ENCODE results near the gene TMEM69.
"Not testable (repeated sequence)": the region's sequence is repeated elsewhere in the genome, so short reads cannot be mapped to it uniquely, and the experiment has no call there.

The TMEM69 gene

GRCh38 chr1:45678489-45678888 lies 9.5 kb upstream of the TMEM69 start:
- Histone ChIP-seq H3K27ac (ENCODE audit: low read depth, low read length) (peak overlapping the region; percentile 41; the same call in 1 of the 2 replicates), H3K27me3 (ENCODE audit: insufficient read depth, low read length) (no peaks in the 10 kb centered on the region), H3K36me3 (ENCODE audit: insufficient read depth, low read length) (no peaks in the 10 kb centered on the region), H3K79me2 (ENCODE audit: control insufficient read depth, insufficient read depth, low read length, unreplicated experiment) (peaks cover 94% of the 10 kb centered on the region), H2AFZ (ENCODE audit: low read length, unreplicated experiment) (no peak overlapping the region), H3K4me3 (ENCODE audit: low read depth, low read length) (peak overlapping the region; percentile 30), H3K4me1 (ENCODE audit: control insufficient read depth, insufficient read depth, low read length, unreplicated experiment) (peaks cover 45% of the 10 kb centered on the region)

- Histone ChIP-seq H3K27me3 (ENCODE audit: insufficient read depth, low read length) (no peaks in the 10 kb centered on the region), H3K4me1 (ENCODE audit: control insufficient read depth, insufficient read depth, low read length, unreplicated experiment) (peaks cover 46% of the 10 kb centered on the region), H2AFZ (ENCODE audit: low read length, unreplicated experiment) (no peak overlapping the region), H3K27ac (ENCODE audit: low read depth, low read length) (peak overlapping the region; percentile 41), H3K36me3 (ENCODE audit: insufficient read depth, low read length) (no peaks in the 10 kb centered on the region), H3K4me3 (ENCODE audit: low read depth, low read length) (peak overlapping the region; percentile 30), H3K79me2 (ENCODE audit: control insufficient read depth, insufficient read depth, low read length, unreplicated experiment) (peaks cover 94% of the 10 kb centered on the region)
These were observed 8.9 kb upstream of the TMEM69 start for GRCh38 chr1:45679123-45679522.

GRCh38 chr1:45682942-45683341 lies 5.0 kb upstream of the TMEM69 start:
- H3K27ac ChIP-seq (ENCODE audit: low read depth, low read length): no peak overlapping the region
- H3K36me3 ChIP-seq (ENCODE audit: insufficient read depth, low read length): no peaks in the 10 kb centered on the region
- H2AFZ ChIP-seq (ENCODE audit: low read length, unreplicated experiment): no peak overlapping the region
- H3K79me2 ChIP-seq (ENCODE audit: control insufficient read depth, insufficient read depth, low read length, unreplicated experiment): peaks cover 83% of the 10 kb centered on the region
- H3K27me3 ChIP-seq (ENCODE audit: insufficient read depth, low read length): no peaks in the 10 kb centered on the region
- peaks cover 50% of the 10 kb centered on the region for H3K4me1 ChIP-seq (ENCODE audit: control insufficient read depth, insufficient read depth, low read length, unreplicated experiment)
- H3K4me3 ChIP-seq (ENCODE audit: low read depth, low read length): no peak overlapping the region

- no peaks in the 10 kb centered on the region for H3K36me3 ChIP-seq (ENCODE audit: insufficient read depth, low read length)
- peaks cover 37% of the 10 kb centered on the region for H3K4me1 ChIP-seq (ENCODE audit: control insufficient read depth, insufficient read depth, low read length, unreplicated experiment)
- H3K27ac ChIP-seq (ENCODE audit: low read depth, low read length): no peak overlapping the region
- H3K79me2 ChIP-seq (ENCODE audit: control insufficient read depth, insufficient read depth, low read length, unreplicated experiment): peaks cover 82% of the 10 kb centered on the region
- H3K27me3 ChIP-seq (ENCODE audit: insufficient read depth, low read length): no peaks in the 10 kb centered on the region
- H3K4me3 ChIP-seq (ENCODE audit: low read depth, low read length): peak overlapping the region; percentile 99
- H2AFZ ChIP-seq (ENCODE audit: low read length, unreplicated experiment): no peak overlapping the region
These were observed 3.6 kb upstream of the TMEM69 start for GRCh38 chr1:45684402-45684801.

GRCh38 chr1:45685308-45686014 lies 2.5 kb upstream of the TMEM69 start:
- H3K36me3 ChIP-seq (ENCODE audit: insufficient read depth, low read length): no peaks in the 10 kb centered on the region
- H2AFZ ChIP-seq (ENCODE audit: low read length, unreplicated experiment): peak overlapping the region; percentile 95
- peak overlapping the region; percentile 71 for H3K27ac ChIP-seq (ENCODE audit: low read depth, low read length)
- H3K27me3 ChIP-seq (ENCODE audit: insufficient read depth, low read length): no peaks in the 10 kb centered on the region
- peak overlapping the region; percentile 99 for H3K4me3 ChIP-seq (ENCODE audit: low read depth, low read length)
- peaks cover 28% of the 10 kb centered on the region for H3K4me1 ChIP-seq (ENCODE audit: control insufficient read depth, insufficient read depth, low read length, unreplicated experiment)
- peaks cover 84% of the 10 kb centered on the region for H3K79me2 ChIP-seq (ENCODE audit: control insufficient read depth, insufficient read depth, low read length, unreplicated experiment)

- peaks cover 23% of the 10 kb centered on the region for H3K4me1 ChIP-seq (ENCODE audit: control insufficient read depth, insufficient read depth, low read length, unreplicated experiment)
- peak overlapping the region; percentile 95 for H2AFZ ChIP-seq (ENCODE audit: low read length, unreplicated experiment)
- peak overlapping the region; percentile 71; the same call in 1 of the 2 replicates for H3K27ac ChIP-seq (ENCODE audit: low read depth, low read length)
- peak overlapping the region; percentile 99 for H3K4me3 ChIP-seq (ENCODE audit: low read depth, low read length)
- H3K79me2 ChIP-seq (ENCODE audit: control insufficient read depth, insufficient read depth, low read length, unreplicated experiment): peaks cover 83% of the 10 kb centered on the region
- no peaks in the 10 kb centered on the region for H3K27me3 ChIP-seq (ENCODE audit: insufficient read depth, low read length)
- no peaks in the 10 kb centered on the region for H3K36me3 ChIP-seq (ENCODE audit: insufficient read depth, low read length)
These were observed 2.0 kb upstream of the TMEM69 start for GRCh38 chr1:45686015-45686287.

GRCh38 chr1:45686288-45687013 lies 1.5 kb upstream of the TMEM69 start, which contains the start of gene GPBP1L1:
TSS of gene GPBP1L1 (minus strand) at chr1:45686533. CDS start at chr1:45659087, 27,446 bp downstream.
- no peaks in the 10 kb centered on the region for H3K27me3 ChIP-seq (ENCODE audit: insufficient read depth, low read length)
- H2AFZ ChIP-seq (ENCODE audit: low read length, unreplicated experiment): peak within 1 kb of the TSS; percentile 98
- peaks cover 81% of the 10 kb centered on the region for H3K79me2 ChIP-seq (ENCODE audit: control insufficient read depth, insufficient read depth, low read length, unreplicated experiment)
- no peaks in the 10 kb centered on the region for H3K36me3 ChIP-seq (ENCODE audit: insufficient read depth, low read length)
- peaks cover 21% of the 10 kb centered on the region for H3K4me1 ChIP-seq (ENCODE audit: control insufficient read depth, insufficient read depth, low read length, unreplicated experiment)
- H3K4me3 ChIP-seq (ENCODE audit: low read depth, low read length): peak within 1 kb of the TSS; percentile 99
- peak within 1 kb of the TSS; percentile 88 for H3K27ac ChIP-seq (ENCODE audit: low read depth, low read length)

GRCh38 chr1:45687014-45687753 lies 797 bp upstream of the TMEM69 start:
- peak overlapping the region; percentile 98 for H2AFZ ChIP-seq (ENCODE audit: low read length, unreplicated experiment)
- H3K27me3 ChIP-seq (ENCODE audit: insufficient read depth, low read length): no peaks in the 10 kb centered on the region
- H3K79me2 ChIP-seq (ENCODE audit: control insufficient read depth, insufficient read depth, low read length, unreplicated experiment): peaks cover 73% of the 10 kb centered on the region
- H3K4me3 ChIP-seq (ENCODE audit: low read depth, low read length): peak overlapping the region; percentile 99
- H3K27ac ChIP-seq (ENCODE audit: low read depth, low read length): peak overlapping the region; percentile 88
- peaks cover 20% of the 10 kb centered on the region for H3K4me1 ChIP-seq (ENCODE audit: control insufficient read depth, insufficient read depth, low read length, unreplicated experiment)
- H3K36me3 ChIP-seq (ENCODE audit: insufficient read depth, low read length): 0 out of 2 replicates have a peak, but pooled peaks cover 2% of the 10 kb centered on the region

- Histone ChIP-seq H3K36me3 (ENCODE audit: insufficient read depth, low read length) (peaks cover 16% of the 10 kb centered on the region), H3K79me2 (ENCODE audit: control insufficient read depth, insufficient read depth, low read length, unreplicated experiment) (peaks cover 23% of the 10 kb centered on the region)
- H2AFZ ChIP-seq (ENCODE audit: low read length, unreplicated experiment); H3K4me3 ChIP-seq (ENCODE audit: low read depth, low read length); H3K27me3 ChIP-seq (ENCODE audit: insufficient read depth, low read length); H3K4me1 ChIP-seq (ENCODE audit: control insufficient read depth, insufficient read depth, low read length, unreplicated experiment); H3K27ac ChIP-seq (ENCODE audit: low read depth, low read length): not testable (repeated sequence)
These were observed 5.8 kb downstream of the TMEM69 start for GRCh38 chr1:45693811-45694210.

GRCh38 chr1:45694823-45695222 lies 6.8 kb downstream of the TMEM69 start:
- H3K36me3 ChIP-seq (ENCODE audit: insufficient read depth, low read length): peaks cover 16% of the 10 kb centered on the region
- H3K79me2 ChIP-seq (ENCODE audit: control insufficient read depth, insufficient read depth, low read length, unreplicated experiment): peaks cover 13% of the 10 kb centered on the region
- no peak overlapping the region for H3K27ac ChIP-seq (ENCODE audit: low read depth, low read length)
- H3K4me3 ChIP-seq (ENCODE audit: low read depth, low read length): no peak overlapping the region
- no peaks in the 10 kb centered on the region for H3K27me3 ChIP-seq (ENCODE audit: insufficient read depth, low read length)
- no peak overlapping the region for H2AFZ ChIP-seq (ENCODE audit: low read length, unreplicated experiment)
- H3K4me1 ChIP-seq (ENCODE audit: control insufficient read depth, insufficient read depth, low read length, unreplicated experiment): no peaks in the 10 kb centered on the region

Data from ACC112 (cell line).